BJ (cell line): Measurements from ENCODE around the gene RCOR1. TPM values are rescaled to one million over a fixed set of nuclear protein-coding genes. Genes with fewer than 3 reads are reported as not detected.

ENCODE experiments used
- CTCF ChIA-PET: fragments of 350-600 bp; formaldehyde crosslinking; extraction: SDS; loops from one replicate; lab custom pipeline; 2021; ENCODE audit warnings: antibody characterized with exemption, inconsistent platforms; lab: Yijun Ruan, JAX
- POLR2A ChIA-PET: fragments of 300-600 bp; sonication (Branson Sonifier 250); formaldehyde crosslinking; extraction: SDS; loops from one replicate; lab custom pipeline; 2021; ENCODE audit warnings: antibody characterized with exemption; lab: Charles Lee
- DNase-seq: peaks from one replicate; pipeline ENCODE4 v3.0.0-alpha.2; 2011; ENCODE audit warnings: low read depth
- H3K27me3 ChIP-seq: 2 replicates; pipeline ENCODE4 v1.6.0; 2011; ENCODE audit warnings: low read length; ENCODE audit not compliant: control insufficient read depth, insufficient read depth
- H3K36me3 ChIP-seq: 2 replicates; pipeline ENCODE4 v1.5.1; 2011; ENCODE audit warnings: low read length; ENCODE audit not compliant: control insufficient read depth, insufficient read depth
- H3K4me3 ChIP-seq: 2 replicates; pipeline ENCODE4 v1.5.1; 2011; ENCODE audit warnings: low read depth, mild to moderate bottlenecking, control low read depth, low read length
- polyA plus RNA-seq: library from polyadenylated mRNA; depleted of rRNA; stranded (reverse); fragments of >200 nt; gene quantifications from 2 replicates; pipeline ENCODE4 v1.2.3, GENCODE V29; 2011
- TF ChIP-seq, protein P1 (sequence below): IDR thresholded peaks from 2 replicates; pipeline ENCODE4 v1.5.1; 2011; ENCODE audit warnings: low read depth, mild to moderate bottlenecking, control low read depth, inconsistent platforms, low read length, moderate library complexity; ENCODE audit not compliant: insufficient read depth

The RCOR1 gene
- polyA plus RNA-seq, 1 experiment, result 7.9 TPM

GRCh38 chr14:102672410-102672960 is 80.0 kb downstream of the RCOR1 start:
- ChIA-PET CTCF (interaction anchor here (0.6 to 1.3 kb wide), 2 partner anchors 18 to 34 kb away, joined by 4 to 6 read pairs; no protein-coding TSS in a partner anchor), POLR2A (no interaction called here)
- Histone ChIP-seq H3K27me3 (no peaks in the 10 kb centered on the region), H3K4me3 (no peak overlapping the region), H3K36me3 (no peaks in the 10 kb centered on the region)
- DNase-seq, result no peak
- TF ChIP-seq, protein P1, sequence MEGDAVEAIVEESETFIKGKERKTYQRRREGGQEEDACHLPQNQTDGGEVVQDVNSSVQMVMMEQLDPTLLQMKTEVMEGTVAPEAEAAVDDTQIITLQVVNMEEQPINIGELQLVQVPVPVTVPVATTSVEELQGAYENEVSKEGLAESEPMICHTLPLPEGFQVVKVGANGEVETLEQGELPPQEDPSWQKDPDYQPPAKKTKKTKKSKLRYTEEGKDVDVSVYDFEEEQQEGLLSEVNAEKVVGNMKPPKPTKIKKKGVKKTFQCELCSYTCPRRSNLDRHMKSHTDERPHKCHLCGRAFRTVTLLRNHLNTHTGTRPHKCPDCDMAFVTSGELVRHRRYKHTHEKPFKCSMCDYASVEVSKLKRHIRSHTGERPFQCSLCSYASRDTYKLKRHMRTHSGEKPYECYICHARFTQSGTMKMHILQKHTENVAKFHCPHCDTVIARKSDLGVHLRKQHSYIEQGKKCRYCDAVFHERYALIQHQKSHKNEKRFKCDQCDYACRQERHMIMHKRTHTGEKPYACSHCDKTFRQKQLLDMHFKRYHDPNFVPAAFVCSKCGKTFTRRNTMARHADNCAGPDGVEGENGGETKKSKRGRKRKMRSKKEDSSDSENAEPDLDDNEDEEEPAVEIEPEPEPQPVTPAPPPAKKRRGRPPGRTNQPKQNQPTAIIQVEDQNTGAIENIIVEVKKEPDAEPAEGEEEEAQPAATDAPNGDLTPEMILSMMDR, result no peak

DNA sequence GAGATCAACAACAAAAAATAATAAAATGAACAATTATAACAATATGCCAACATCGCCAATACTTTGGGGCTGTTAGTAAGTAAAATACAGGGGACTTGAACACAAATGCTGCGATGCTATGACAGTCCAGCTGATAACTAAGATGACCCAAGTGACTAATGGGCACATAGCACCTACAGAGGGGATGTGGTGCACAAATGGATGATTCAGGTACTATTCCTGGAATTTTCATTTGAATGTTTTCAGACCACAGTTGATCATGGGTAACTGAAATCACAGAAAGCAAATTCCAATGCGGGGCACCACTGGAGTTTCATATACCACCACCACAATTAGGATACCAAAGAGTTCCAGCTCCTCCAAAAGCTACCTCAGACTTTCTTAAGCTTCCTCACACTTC is 82.9 kb downstream of the RCOR1 start:
- Histone ChIP-seq H3K36me3 (no peaks in the 10 kb centered on the region), H3K4me3 (no peak overlapping the region), H3K27me3 (no peaks in the 10 kb centered on the region)
- POLR2A ChIA-PET, result interaction anchor here (0.5 kb wide), 1 partner anchor 127 kb away, joined by 23 read pairs; no protein-coding TSS in a partner anchor
- DNase-seq, result no peak
- CTCF ChIA-PET, result no interaction called here
- TF ChIP-seq, protein P1, result no peak

DNA sequence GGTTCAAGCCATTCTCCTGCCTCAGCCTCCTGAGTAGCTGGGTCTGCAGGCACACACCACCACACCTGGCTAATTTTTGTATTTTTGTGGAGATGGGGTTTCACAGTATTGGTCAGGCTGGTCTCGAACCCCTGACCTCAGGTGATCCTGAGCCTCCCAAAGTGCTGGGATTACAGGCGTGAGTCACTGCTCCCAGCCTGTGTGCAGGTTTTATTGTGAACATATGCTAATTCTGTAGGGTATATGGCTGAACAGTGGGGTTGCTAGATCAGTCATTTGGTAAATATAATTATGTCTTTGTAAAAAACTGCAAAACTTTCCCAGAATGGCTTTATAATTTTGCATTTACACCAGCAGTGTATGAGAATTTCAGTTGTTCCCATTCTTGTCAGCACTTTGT is 85.9 kb downstream of the RCOR1 start:
- Histone ChIP-seq H3K4me3 (no peak overlapping the region), H3K36me3 (no peaks in the 10 kb centered on the region), H3K27me3 (no peaks in the 10 kb centered on the region)
- ChIA-PET CTCF (no interaction called here), POLR2A (no interaction called here)
- DNase-seq, result no peak
- TF ChIP-seq, protein P1, result no peak

DNA sequence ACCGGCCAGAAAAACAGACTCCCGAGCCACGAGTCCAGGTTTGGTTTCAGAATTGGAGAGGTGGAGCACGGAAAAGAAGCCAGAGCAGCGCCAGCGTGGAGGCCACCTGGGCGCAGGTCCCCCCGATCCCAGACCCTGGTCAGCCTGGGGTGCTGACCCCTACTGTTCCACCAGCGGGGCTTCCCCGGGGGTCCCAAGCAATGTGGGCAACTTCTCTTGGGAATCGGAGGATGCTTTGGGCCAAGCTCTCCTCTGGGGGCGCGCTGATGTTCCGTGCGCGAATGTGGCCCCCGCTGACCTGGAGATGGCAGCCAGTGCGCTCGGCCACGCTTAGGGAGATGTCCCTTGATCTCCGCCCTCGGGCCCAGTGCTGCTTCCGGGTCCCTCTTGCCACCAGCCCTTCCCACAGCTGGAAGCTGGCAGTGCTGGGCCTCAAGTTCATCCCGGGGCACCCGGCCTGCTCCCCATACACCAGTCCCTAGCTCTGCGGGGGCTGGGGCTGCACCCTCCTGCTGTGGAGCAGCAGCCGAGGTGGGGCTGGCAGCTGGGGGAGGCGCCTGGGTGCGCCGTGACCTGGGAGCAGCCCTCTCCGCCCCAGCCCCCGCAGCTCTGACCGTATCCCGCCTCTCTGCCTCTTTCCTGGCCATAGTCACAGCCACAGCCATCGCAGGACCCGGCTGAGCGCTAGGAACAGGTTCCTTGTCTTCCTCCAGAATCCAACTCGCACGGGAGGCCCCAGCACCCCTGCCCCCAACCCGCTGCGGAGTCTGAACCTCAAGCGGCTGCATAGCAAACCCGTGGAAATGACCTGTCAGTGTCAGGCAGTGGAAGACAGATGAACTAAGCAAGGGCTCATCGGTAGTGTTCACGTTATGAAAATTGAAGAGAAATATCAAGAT is 91.2 kb downstream of the RCOR1 start:
- ChIA-PET POLR2A (no interaction called here), CTCF (interaction anchor here (1.0 kb wide), 1 partner anchor 10 kb away, joined by 7 read pairs; no protein-coding TSS in a partner anchor)
- H3K36me3 ChIP-seq, result peaks cover 3% of the 10 kb centered on the region; the same call in 1 of the 2 replicates
- DNase-seq, result no peak
- TF ChIP-seq, protein P1, result no peak
- H3K27me3 ChIP-seq, result no peaks in the 10 kb centered on the region
- no peak overlapping the region for H3K4me3 ChIP-seq

- POLR2A ChIA-PET, result no interaction called here
- Histone ChIP-seq H3K36me3 (peaks cover 3% of the 10 kb centered on the region; the same call in 1 of the 2 replicates), H3K27me3 (no peaks in the 10 kb centered on the region), H3K4me3 (no peak overlapping the region)
- TF ChIP-seq, protein P1, result no peak
- CTCF ChIA-PET, result no interaction called here
- DNase-seq, result no peak
These were observed 91.8 kb downstream of the RCOR1 start for GRCh38 chr14:102684298-102684663.
